Measurements from ENCODE around the gene PDE4B. TPM values are rescaled to one million over a fixed set of nuclear protein-coding genes. Genes with fewer than 3 reads are reported as not detected.

PDE4B gene
- total RNA-seq, 1 donor from 2014 or later: 0.57 TPM

DNA sequence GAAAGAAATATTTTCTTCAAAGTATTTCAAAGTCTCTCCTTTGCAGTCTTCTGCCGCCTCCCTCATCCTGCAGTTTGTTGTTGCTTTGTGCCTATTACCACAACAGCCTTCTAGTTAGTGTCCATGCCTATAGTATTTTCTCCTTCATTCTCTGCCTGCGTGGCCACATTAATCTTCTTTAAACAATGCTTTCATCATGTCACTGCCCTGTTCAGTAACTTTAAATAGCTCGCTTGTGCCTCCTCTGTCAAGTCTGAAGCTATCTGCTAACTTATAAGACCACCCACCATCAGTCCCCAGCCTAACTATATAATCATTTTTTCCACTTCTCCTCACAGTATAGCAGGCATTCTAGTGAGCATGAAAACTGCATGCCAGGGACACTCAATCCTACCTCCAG lies 290.3 kb downstream of the PDE4B start:
- Mint-ChIP-seq H3K4me3 (ENCODE audit: unreplicated experiment) (no peak overlapping the region), H3K4me1 (ENCODE audit: low read depth) (no peaks in the 10 kb centered on the region), H3K36me3 (ENCODE audit: low read depth) (no peaks in the 10 kb centered on the region), H3K27me3 (ENCODE audit: low read depth) (peaks cover 8% of the 10 kb centered on the region), H3K9me3 (ENCODE audit: low read depth) (no peaks in the 10 kb centered on the region), H3K27ac (ENCODE audit: unreplicated experiment) (no peak overlapping the region)
- no peak for DNase-seq (ENCODE audit: low spot score)
- TF ChIP-seq, protein P1, sequence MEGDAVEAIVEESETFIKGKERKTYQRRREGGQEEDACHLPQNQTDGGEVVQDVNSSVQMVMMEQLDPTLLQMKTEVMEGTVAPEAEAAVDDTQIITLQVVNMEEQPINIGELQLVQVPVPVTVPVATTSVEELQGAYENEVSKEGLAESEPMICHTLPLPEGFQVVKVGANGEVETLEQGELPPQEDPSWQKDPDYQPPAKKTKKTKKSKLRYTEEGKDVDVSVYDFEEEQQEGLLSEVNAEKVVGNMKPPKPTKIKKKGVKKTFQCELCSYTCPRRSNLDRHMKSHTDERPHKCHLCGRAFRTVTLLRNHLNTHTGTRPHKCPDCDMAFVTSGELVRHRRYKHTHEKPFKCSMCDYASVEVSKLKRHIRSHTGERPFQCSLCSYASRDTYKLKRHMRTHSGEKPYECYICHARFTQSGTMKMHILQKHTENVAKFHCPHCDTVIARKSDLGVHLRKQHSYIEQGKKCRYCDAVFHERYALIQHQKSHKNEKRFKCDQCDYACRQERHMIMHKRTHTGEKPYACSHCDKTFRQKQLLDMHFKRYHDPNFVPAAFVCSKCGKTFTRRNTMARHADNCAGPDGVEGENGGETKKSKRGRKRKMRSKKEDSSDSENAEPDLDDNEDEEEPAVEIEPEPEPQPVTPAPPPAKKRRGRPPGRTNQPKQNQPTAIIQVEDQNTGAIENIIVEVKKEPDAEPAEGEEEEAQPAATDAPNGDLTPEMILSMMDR (IDR thresholded peaks at IDR 0.05): no peak

DNA sequence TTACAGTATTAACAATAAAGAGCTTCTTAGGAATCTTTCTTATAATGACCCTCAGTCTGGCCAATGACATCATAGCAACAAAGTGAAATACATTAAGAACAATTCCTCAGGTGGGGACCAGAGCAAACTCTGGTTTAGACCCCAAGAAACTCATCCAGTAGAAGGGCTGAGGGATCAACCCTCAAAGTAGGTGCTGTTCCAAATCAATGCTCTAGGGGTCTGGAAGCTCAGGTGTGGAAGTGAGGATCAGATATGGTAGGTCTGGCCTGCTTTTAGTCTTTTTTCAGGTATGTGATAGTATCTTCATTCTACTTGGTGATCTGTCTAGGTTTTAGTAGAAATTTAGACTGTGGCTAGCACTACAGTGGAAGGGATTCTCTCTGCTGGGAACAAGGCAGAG lies 291.7 kb downstream of the PDE4B start:
- Mint-ChIP-seq H3K27me3 (ENCODE audit: low read depth) (peaks cover 6% of the 10 kb centered on the region), H3K4me3 (ENCODE audit: unreplicated experiment) (no peak overlapping the region), H3K9me3 (ENCODE audit: low read depth) (no peaks in the 10 kb centered on the region), H3K4me1 (ENCODE audit: low read depth) (no peaks in the 10 kb centered on the region), H3K36me3 (ENCODE audit: low read depth) (no peaks in the 10 kb centered on the region), H3K27ac (ENCODE audit: unreplicated experiment) (no peak overlapping the region)
- TF ChIP-seq, protein P1 (IDR thresholded peaks at IDR 0.05): no peak
- DNase-seq (ENCODE audit: low spot score): no peak

DNA sequence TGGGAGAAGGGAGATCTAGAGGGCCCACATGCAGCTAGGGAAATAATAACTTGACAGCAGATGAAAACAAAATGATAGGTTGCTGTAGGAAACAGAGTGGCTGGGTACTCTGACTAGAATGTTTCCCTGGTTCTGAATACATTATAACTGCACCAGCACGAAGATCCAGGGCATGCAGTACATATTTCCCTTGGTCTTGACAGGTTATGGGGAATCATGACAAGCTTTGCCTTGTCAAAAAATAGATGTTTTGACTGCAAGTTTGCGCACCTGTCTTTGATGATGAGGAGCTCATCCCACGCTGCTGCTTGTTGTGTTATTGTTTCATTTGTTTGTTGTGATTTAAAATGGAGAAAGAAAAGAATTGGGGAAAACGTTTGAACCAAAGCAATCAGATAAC lies 292.9 kb downstream of the PDE4B start:
- Mint-ChIP-seq H3K4me1 (ENCODE audit: low read depth) (no peaks in the 10 kb centered on the region), H3K4me3 (ENCODE audit: unreplicated experiment) (no peak overlapping the region), H3K27ac (ENCODE audit: unreplicated experiment) (no peak overlapping the region), H3K9me3 (ENCODE audit: low read depth) (no peaks in the 10 kb centered on the region), H3K36me3 (ENCODE audit: low read depth) (no peaks in the 10 kb centered on the region), H3K27me3 (ENCODE audit: low read depth) (peaks cover 3% of the 10 kb centered on the region)
- TF ChIP-seq, protein P1 (IDR thresholded peaks at IDR 0.05): no peak
- no peak for DNase-seq (ENCODE audit: low spot score)

DNA sequence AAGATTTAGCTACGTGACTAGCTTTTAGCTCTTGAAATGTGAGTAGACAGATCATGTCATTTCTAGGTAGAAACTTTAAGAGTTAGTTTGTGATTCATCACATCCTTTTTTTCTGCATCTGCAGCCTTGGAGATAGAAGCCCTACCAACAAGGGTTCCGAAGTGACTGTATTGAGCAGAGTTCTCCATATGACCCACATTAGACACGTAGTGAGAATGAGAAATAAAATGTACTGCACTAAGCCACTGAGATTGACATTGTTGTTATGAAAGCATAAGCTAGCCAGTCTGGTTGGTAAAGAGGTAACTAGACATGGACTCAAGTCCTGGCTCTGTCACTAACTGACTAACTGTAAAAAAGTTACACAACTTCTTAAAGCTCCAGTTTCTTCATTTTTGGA lies 296.1 kb downstream of the PDE4B start:
- Mint-ChIP-seq H3K4me1 (ENCODE audit: low read depth) (no peaks in the 10 kb centered on the region), H3K4me3 (ENCODE audit: unreplicated experiment) (no peak overlapping the region), H3K27me3 (ENCODE audit: low read depth) (no peaks in the 10 kb centered on the region), H3K36me3 (ENCODE audit: low read depth) (no peaks in the 10 kb centered on the region), H3K9me3 (ENCODE audit: low read depth) (no peaks in the 10 kb centered on the region), H3K27ac (ENCODE audit: unreplicated experiment) (no peak overlapping the region)
- TF ChIP-seq, protein P1 (IDR thresholded peaks at IDR 0.05): no peak
- DNase-seq (ENCODE audit: low spot score): no peak

DNA sequence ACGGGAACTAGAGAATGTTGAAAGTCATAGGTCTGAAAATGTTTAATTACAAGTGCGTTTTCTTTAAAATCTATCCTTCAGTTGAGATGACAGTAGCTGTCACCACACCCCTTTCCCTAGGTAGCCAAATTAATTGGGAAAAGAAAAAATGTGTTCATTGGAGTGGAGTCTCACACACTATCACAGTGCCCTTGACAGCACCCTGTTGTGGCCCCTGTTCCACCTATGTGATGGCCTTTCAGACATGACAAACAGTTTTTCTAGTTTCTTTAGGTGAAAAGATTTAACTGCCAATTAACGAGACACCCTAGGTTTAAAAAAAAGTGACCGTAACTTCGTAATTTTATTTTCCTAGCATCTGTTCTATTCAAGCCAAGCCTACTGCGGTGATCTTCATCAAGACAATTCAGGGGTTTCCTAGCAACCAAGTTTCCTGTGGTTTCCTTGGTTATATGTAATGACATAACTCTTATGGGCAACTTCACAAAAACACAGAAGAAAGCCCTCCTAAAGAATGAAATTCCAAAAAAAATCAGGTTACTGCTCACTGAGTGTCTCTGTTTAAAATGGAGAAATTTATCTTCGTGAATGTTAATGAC lies 298.3 kb downstream of the PDE4B start:
- Mint-ChIP-seq H3K27me3 (ENCODE audit: low read depth) (no peaks in the 10 kb centered on the region), H3K4me3 (ENCODE audit: unreplicated experiment) (no peak overlapping the region), H3K27ac (ENCODE audit: unreplicated experiment) (no peak overlapping the region), H3K4me1 (ENCODE audit: low read depth) (no peaks in the 10 kb centered on the region), H3K9me3 (ENCODE audit: low read depth) (no peaks in the 10 kb centered on the region), H3K36me3 (ENCODE audit: low read depth) (no peaks in the 10 kb centered on the region)
- no peak for DNase-seq (ENCODE audit: low spot score)
- TF ChIP-seq, protein P1 (IDR thresholded peaks at IDR 0.05): no peak
